Caco-2 (cell line): ENCODE measurements around the gene SAMD4A. TPM values are rescaled to one million over a fixed set of nuclear protein-coding genes. Genes with fewer than 3 reads are reported as not detected.

Experiments
- BruUV-seq: library from RNA; stranded (reverse); fragments of 400-500 nt; replicated peaks from 2 replicates; lab custom pipeline; 2021; lab: Mats Ljungman, UMichigan
- CTCF ChIA-PET: fragments of 300-600 bp; sonication (Branson Sonifier 250); formaldehyde crosslinking; loops from one replicate; lab custom pipeline; 2022; ENCODE audit warnings: antibody characterized with exemption; lab: Charles Lee
- POLR2A ChIA-PET: fragments of 300-600 bp; sonication (Branson Sonifier 250); formaldehyde crosslinking; loops from one replicate; lab custom pipeline; 2022; ENCODE audit warnings: antibody characterized with exemption; lab: Charles Lee
- DNase-seq, 2 experiments: peaks; one replicate each; pipeline versions ENCODE4 v3.0.0 to v3.0.0-alpha.2; 2020 to 2022
- H3K27me3 ChIP-seq: replicated peaks from 2 replicates; pipeline ENCODE4 v1.6.0; 2011; ENCODE audit warnings: low read length; ENCODE audit not compliant: control insufficient read depth, insufficient read depth
- H3K36me3 ChIP-seq: 2 replicates; pipeline ENCODE4 v1.5.1; 2011; ENCODE audit warnings: low read length; ENCODE audit not compliant: control insufficient read depth, insufficient read depth
- H3K4me1 ChIP-seq: fragments of 250-450 bp; sonication (Bioruptor Pico); 2 replicates; pipeline ENCODE4 v1.5.1; 2020; ENCODE audit warnings: mild to moderate bottlenecking
- H3K4me3 ChIP-seq: 2 replicates; pipeline ENCODE4 v1.5.1; 2011; ENCODE audit warnings: low read depth, mild to moderate bottlenecking, control low read depth, low read length
- H3K9me3 ChIP-seq: fragments of 250-450 bp; sonication (Bioruptor Pico); 2 replicates; pipeline ENCODE4 v1.5.1; 2020; ENCODE audit warnings: mild to moderate bottlenecking, moderate library complexity
- H3K27ac Mint-ChIP-seq: one replicate; pipeline ENCODE4 v1.8.0; 2022; ENCODE audit warnings: mixed read lengths; ENCODE audit not compliant: unreplicated experiment
- H3K27me3 Mint-ChIP-seq: one replicate; pipeline ENCODE4 v1.8.0; 2022; ENCODE audit warnings: mixed read lengths; ENCODE audit not compliant: insufficient read depth, unreplicated experiment
- H3K36me3 Mint-ChIP-seq: one replicate; pipeline ENCODE4 v1.8.0; 2022; ENCODE audit warnings: mild to moderate bottlenecking, mixed read lengths; ENCODE audit not compliant: insufficient read depth, unreplicated experiment
- H3K4me1 Mint-ChIP-seq: one replicate; pipeline ENCODE4 v1.8.0; 2022; ENCODE audit warnings: low read depth, mixed read lengths; ENCODE audit not compliant: unreplicated experiment
- H3K4me3 Mint-ChIP-seq: one replicate; pipeline ENCODE4 v1.8.0; 2022; ENCODE audit warnings: mild to moderate bottlenecking, moderate library complexity, mixed read lengths; ENCODE audit not compliant: unreplicated experiment
- H3K9me3 Mint-ChIP-seq: one replicate; pipeline ENCODE4 v1.8.0; 2022; ENCODE audit warnings: mixed read lengths; ENCODE audit not compliant: unreplicated experiment
- CTCF ChIP-seq, 2 experiments: fragments of 200-600 bp in 1 of 2; IDR thresholded peaks; 1 replicate in 1 of 2; 2 replicates in 1 of 2; pipeline versions ENCODE4 v1.5.1 to v1.8.0; 2011 to 2022; ENCODE audit warnings: antibody characterized with exemption in 1 of 2, control low read depth in 1 of 2, inconsistent platforms in 1 of 2, low read depth in 1 of 2, low read length in 1 of 2, mild to moderate bottlenecking in 1 of 2, moderate library complexity in 1 of 2; ENCODE audit not compliant: insufficient read depth in 1 of 2, severe bottlenecking in 1 of 2, unreplicated experiment in 1 of 2
- intact Hi-C: fragments of 100-400 bp; cut with micrococcal nuclease; formaldehyde crosslinking; loops from one replicate; pipeline ENCODE4 v1.10.0; 2022; ENCODE audit not compliant: unreplicated experiment
- total RNA-seq: library from RNA; stranded (reverse); gene quantifications from 2 replicates; pipeline ENCODE4 v1.2.3, GENCODE V29; 2022

SAMD4A gene
- total RNA-seq, 1 experiment from 2014 or later = 60.8 TPM

- TSS peak; percentile 69 for BruUV-seq
- CTCF ChIA-PET = interaction anchor here (0.6 to 4.9 kb wide), 14 partner anchors 14 to 1552 kb away, joined by 3 to 61 read pairs (median 4); partner anchors contain the start of gene CGRRF1
- no peaks in the 10 kb centered on the region for H3K27me3 ChIP-seq
- peak in 1 of 2 experiments; percentile 18 for DNase-seq
- POLR2A ChIA-PET = interaction anchor here (0.6 to 2.2 kb wide), 5 partner anchors 13 to 486 kb away, joined by 3 to 14 read pairs (median 5); partner anchors contain the start of gene CGRRF1
- no peaks in the 10 kb centered on the region for H3K36me3 ChIP-seq
- H3K9me3 ChIP-seq = no peaks in the 10 kb centered on the region
- Mint-ChIP-seq H3K36me3 (peaks cover 29% of the 10 kb centered on the region), H3K27me3 (no peaks in the 10 kb centered on the region), H3K4me1 (no peaks in the 10 kb centered on the region), H3K9me3 (no peaks in the 10 kb centered on the region), H3K27ac (peak overlapping the region; percentile 98), H3K4me3 (peak overlapping the region; percentile 95)
- H3K4me1 ChIP-seq = peaks cover 9% of the 10 kb centered on the region; the same call in 1 of the 2 replicates
- intact Hi-C loops = loop anchor here (1.0 to 2.0 kb wide), 4 partner anchors 55 to 242 kb away; partner anchors contain the start of gene CGRRF1
- peak overlapping the region; percentile 73 for H3K4me3 ChIP-seq
- peak; percentile 58 to 79 for TF ChIP-seq CTCF (IDR thresholded peaks at IDR 0.05; ENCODE audit: insufficient read depth in 1 of 2, low read depth in 1 of 2, low read length in 1 of 2, severe bottlenecking in 1 of 2, unreplicated experiment in 1 of 2)
Measured at GRCh38 chr14:54564071-54564867, 2.7 kb upstream of the SAMD4A start.

- H3K27ac Mint-ChIP-seq = peak overlapping the region; percentile 98
- BruUV-seq = no TSS peak
- CTCF ChIA-PET = interaction anchor here (0.9 to 4.9 kb wide), 12 partner anchors 56 to 253 kb away, joined by 3 to 61 read pairs (median 6); partner anchors contain the start of gene CGRRF1
- H3K36me3 ChIP-seq = no peaks in the 10 kb centered on the region
- no peaks in the 10 kb centered on the region for H3K27me3 Mint-ChIP-seq
- peak overlapping the region; percentile 73 for H3K4me3 ChIP-seq
- peak overlapping the region; percentile 95 for H3K4me3 Mint-ChIP-seq
- intact Hi-C loops = loop anchor here (1.0 to 2.0 kb wide), 5 partner anchors 56 to 241 kb away; partner anchors contain the start of gene CGRRF1
- peaks cover 18% of the 10 kb centered on the region for H3K4me1 ChIP-seq
- TF ChIP-seq CTCF (IDR thresholded peaks at IDR 0.05; ENCODE audit: insufficient read depth in 1 of 2, low read depth in 1 of 2, low read length in 1 of 2, severe bottlenecking in 1 of 2, unreplicated experiment in 1 of 2) = peak in 1 of 2 experiments; percentile 38
- no peaks in the 10 kb centered on the region for H3K27me3 ChIP-seq
- H3K4me1 Mint-ChIP-seq = peaks cover 3% of the 10 kb centered on the region
- peaks cover 35% of the 10 kb centered on the region for H3K36me3 Mint-ChIP-seq
- no peaks in the 10 kb centered on the region for H3K9me3 Mint-ChIP-seq
- DNase-seq = peak; percentile 93 to 94
- no peaks in the 10 kb centered on the region for H3K9me3 ChIP-seq
- POLR2A ChIA-PET = interaction anchor here (0.6 to 2.3 kb wide), 13 partner anchors 35 to 1229 kb away, joined by 3 to 14 read pairs (median 4); partner anchors contain the start of genes CGRRF1 and GMFB
Measured at GRCh38 chr14:54564868-54565784, 1.8 kb upstream of the SAMD4A start.
